RPMI8226 (cell line): Measurements from ENCODE around the gene NUAK2.

ENCODE experiments used
- DNase-seq: peaks from one replicate; pipeline ENCODE4 v3.0.0-alpha.2; 2015

NUAK2 gene

DNA sequence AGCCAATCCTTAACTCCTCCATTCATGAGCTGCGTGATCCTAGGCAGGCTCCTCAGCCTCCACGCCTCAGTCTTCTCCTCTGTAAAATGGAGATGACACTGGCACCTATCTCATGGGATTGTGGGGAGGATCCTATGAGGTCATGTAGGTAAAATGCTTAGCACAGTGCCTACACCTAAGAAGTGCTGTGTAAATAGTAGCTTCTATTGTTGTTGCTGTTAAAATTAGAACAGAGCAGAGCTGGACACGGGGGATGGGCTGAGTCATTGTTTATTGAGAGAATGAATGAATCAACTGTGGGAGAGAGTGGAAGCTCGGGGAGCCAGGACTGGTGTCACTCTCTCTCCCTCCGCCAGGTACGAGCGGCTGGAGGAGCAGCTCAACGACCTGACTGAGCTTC is 50.8 kb downstream of the NUAK2 start:
- peak; percentile 45 for DNase-seq

DNA sequence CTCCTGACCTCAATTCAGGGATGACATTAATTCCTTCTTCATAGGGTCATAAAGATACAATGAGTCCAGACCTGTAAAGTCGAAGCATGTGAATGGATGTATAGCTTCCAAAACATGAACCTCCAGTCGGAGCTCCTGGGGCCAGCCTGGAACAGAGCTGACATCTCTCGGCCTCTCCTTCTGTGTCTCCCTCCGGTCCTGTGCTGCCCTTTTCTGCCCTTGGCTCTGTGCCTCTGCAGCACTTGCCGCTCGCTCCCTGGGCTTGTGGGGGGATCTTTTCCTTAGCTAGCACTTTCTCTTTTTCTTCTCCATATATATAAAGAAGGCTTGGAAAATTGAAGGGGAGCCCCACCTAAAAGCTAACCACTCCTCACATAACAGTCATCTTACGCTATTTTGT is 51.3 kb downstream of the NUAK2 start:
- no peak for DNase-seq

DNA sequence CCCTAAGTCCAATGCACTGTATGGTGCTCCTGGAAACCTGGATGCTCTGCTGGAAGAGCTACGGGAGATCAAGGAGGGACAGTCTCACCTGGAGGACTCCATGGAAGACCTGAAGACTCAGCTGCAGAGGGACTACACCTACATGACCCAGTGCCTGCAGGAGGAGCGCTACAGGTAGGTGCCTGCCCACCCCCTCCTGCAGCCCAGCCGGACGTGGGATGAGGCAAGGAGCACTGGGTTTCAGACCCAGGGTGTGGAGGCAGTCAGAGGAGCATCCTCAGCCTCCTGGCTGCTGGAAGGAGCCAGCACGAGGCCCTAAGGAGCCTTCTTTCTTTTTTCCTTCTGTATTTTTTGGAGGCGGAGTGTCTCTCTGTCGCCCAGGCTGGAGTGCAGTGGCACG is 51.8 kb downstream of the NUAK2 start:
- no peak for DNase-seq

DNA sequence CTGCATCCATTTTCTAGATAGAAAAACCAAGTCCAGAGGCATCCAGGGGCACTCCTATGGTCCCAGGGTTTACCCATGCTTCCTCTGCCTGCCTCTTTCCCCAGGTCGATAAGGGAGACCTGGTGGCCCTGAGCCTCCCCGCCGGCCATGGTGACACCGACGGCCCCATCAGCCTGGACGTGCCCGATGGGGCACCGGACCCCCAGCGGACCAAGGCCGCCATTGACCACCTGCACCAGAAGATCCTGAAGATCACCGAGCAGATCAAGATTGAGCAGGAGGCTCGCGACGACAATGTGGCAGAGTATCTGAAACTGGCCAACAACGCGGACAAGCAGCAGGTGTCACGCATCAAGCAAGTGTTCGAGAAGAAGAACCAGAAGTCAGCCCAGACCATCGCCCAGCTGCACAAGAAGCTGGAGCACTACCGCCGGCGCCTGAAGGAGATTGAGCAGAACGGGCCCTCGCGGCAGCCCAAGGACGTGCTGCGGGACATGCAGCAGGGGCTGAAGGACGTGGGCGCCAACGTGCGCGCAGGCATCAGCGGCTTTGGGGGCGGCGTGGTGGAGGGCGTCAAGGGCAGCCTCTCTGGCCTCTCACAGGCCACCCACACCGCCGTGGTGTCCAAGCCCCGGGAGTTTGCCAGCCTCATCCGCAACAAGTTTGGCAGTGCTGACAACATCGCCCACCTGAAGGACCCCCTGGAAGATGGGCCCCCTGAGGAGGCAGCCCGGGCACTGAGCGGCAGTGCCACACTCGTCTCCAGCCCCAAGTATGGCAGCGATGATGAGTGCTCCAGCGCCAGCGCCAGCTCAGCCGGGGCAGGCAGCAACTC is 52.5 kb downstream of the NUAK2 start:
- DNase-seq: no peak

DNA sequence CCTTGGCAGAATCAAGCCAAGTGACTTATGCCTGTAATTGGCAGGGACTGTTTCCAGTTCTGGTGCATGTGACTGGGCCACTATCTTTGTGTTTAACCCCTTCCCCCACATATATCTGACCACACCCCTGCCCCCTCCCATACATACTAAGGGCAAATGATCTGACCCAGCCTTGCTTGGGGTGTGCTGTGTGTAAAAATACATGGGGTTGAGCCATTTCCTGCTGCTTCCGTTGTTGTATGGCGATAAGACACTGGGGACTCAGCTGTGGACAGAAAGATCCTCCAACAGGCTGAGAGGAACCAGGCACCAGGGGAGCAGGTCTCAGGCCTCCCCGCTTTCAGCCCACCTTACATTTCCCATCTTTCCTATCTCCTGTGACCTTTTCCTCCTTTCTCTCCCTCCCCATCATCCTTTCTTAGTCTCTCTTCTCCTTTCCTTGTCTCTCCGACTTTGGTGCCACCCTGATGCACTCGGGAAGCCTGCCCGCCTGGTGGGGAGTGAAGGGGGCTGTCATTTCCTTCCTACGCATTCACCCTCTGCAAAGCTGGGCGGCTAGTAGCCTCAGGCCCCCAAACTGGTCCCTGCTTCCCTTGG is 54.1 kb downstream of the NUAK2 start:
- DNase-seq: no peak

DNA sequence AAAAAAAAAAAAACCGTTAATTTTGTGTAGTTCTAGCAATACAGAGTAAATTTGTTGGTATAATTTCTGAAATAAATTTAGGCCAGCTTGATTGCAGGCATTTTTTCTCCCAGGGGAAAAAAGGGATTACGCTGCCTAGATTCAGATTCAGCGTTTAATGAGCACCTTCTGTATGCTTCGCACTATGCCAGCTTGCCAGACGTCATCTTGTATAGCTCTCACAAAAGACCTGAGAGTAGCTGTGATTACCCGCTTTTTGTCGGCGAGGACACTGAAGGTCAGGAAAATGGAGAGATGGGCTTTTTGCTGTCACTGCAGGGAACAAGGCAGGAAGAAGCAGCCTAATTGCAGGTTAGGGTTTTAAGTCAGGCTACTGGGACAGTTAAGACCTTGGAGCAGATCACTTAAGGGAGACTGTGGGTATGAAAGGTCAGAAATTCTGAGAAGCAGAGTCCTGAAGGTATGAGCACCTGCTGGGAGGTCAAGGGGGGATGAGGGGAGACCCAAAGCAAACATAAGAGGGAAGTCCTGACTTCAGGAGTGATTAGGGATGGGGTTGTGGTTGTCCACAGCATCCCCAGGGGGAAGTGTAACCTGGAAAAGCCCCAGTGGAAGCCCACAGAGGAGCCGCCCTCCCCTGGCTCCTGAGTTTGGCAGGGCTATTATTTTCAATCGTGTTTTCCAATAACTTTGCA is 54.8 kb downstream of the NUAK2 start:
- DNase-seq: no peak

DNA sequence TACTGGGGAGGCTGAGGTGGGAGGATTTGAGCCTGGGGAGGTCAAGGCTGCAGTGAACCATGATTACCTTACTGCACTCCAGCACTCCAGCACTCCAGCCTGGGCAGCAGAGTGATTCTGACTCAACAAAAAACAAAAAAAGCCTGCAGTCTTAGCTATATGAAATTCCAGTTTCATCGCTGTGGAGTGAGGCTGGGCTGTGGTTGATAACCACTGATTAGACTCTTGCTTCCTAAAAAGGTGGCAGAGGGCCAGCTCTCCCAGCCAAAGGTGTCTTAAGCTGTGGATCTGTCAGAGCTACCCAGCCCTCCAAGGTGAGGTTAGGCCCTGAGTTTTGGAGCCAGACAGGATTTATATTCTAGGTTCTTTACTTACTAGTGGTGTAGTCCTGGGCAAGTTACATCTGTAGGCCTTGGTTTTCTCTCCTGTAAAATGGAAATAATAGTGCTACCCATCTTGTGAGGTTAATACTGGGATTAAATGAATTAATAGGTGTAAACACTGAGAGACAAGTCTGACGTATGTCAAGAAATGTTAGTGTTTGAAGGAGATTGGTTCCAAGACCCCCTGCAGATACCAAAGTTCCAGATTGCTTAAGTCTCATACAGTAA is 57.9 kb downstream of the NUAK2 start:
- peak; percentile 67 for DNase-seq

DNA sequence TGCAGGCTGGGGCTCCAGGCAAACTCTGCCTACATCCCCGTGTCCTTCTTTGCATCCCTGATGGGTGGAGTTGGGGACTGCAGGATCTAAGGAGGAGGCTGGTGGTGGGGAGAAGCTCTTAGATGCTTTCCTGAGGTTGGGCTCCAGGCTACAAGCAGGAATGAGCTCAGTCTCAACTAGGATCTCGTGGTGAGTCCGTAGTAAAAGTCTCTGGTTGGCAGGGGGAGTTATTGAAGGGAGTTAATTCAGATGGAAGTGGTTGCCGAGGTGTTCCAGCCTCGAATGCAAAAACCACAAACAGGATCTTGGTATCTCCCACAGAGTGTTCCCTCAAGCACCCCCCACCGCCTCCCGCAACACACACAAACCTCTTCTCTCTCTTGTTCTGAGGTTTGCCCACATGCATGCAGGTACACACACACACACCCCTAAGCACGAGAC is 58.8 kb downstream of the NUAK2 start:
- no peak for DNase-seq

DNA sequence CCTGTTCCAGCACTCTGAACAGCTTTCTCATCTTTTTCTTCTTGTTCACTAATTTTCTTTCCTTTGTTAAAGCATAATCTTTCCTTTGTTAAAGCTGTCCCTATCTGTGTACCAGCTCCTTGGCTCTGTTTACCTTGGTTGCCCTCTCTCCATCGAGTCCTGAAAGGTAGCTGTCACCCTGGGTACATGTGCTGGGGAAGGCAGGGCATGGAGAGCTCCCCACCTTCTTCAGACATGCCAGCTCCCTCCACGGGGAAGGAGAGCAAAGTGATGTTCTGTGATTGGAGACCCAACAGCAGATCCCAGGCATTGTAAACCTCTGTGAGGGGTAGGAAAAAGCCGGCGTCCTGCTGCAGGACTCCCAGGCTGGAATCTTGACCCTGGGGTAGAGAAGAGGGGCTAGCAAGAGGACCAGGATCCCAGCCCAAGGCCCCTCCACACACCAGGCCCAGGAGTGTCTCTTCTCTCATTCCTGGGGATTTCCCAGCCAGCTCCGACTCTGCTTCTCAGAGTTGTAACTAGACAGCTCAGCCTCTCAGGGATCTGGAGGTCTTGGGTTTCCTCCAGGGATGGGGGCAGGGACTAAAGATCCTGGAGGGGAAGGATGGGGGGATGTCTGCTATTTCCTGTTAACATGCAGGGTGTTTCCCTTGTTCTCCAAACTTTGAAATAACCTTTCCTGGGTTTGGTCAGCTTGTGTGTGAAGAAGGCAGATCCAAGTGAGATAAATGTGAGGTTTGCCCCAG is 59.4 kb downstream of the NUAK2 start:
- DNase-seq: no peak

DNA sequence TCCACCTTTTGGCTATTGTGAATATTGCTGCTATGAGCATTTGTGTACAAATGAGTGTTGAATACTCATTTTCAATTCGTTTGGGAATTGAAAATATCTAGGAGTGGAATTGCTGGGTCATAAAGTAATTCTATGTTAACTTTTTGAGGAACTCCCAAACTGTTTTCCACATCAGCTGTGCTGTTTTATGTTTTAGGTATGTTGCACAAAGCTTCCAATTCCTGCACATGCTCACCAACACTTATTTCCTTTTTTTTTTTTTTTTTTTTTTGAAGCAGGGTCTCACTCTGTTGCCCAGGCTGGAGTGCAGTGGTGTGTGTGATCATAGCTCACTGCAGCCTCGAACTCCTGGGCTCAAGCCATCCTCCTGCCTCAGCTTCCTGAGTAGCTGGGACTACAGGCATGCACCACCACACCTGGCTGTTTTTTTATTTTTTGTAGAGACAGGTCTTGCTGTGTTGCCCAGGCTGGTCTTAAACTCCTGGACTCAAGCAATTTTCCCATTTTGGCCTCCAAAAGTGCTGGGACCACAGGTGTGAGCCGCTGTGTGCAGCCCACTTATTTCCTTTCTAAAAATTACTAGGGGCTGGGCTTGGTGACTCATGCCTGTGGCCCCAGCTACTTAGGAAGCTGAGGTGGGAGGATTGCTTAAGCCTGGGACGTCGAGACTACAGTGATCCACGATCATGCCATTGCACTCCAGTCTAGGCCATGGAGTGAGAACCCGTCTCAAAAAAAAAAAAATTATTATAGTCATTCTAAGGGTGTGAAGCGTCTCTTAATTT is 60.4 kb downstream of the NUAK2 start:
- DNase-seq: no peak

DNA sequence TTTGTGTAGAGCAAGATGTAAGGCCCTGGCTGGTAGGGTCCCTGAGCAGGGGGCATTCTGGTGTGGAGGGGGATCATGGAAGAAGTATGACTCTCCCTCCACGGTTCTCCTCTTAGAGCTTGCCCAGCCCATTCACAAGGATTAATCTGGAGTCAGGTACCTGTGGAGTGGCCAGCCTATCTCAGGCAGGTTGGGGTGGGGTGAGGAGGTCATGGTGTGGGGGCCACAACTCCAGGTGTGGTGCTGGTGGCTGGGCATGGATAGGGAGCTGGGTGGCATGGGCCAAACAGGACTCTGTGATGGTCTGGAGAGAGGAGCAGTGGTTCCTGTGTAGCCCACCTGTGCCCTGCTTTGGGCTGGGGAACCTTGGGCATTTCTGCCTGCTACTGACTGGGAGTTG is 61.5 kb downstream of the NUAK2 start:
- no peak for DNase-seq

DNA sequence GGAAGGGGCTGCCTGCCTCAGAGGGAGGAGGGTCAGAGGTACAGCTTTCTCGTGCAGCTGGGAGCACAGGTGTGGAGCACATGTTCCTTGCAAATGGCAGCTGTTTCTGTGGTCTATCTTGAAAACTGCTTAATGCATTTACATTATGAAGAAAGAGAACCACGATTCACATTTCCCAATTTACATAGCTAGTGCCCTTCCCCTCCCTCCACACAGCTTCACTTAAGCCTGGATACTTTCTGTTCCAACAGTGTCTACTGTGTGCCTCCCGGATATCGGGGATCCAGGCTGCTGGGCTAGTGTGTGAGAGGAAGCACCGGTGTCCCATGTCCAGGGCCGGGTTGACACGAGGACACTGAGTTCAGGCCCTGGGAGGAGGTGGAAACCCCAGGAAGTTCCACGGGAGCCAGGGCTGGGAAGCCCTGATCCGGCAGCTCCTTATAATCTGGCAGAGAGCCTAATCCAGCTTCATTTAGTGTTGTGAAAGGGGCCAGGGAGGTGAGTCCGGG is 62.2 kb downstream of the NUAK2 start:
- peak; percentile 89 for DNase-seq

DNA sequence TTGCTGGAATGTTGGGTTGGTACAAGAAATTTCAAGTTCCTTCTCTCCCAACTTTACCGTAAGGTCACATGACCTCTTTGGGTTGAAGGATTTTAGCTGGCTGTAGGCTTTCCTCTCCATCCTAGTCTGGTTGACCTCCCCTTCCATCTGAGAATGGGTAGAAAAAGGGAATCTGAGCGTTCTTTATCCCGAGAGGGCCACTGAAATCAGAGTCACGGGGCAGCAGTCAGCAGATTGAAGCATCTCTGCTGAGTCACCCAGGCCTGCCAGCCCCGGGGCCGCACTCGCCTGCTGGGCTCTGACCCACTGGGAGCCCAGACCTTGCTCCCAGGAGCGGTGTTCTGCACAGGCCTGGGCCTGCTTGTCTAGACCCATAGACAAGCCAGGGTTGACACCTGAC is 62.8 kb downstream of the NUAK2 start:
- DNase-seq: peak; percentile 83

DNA sequence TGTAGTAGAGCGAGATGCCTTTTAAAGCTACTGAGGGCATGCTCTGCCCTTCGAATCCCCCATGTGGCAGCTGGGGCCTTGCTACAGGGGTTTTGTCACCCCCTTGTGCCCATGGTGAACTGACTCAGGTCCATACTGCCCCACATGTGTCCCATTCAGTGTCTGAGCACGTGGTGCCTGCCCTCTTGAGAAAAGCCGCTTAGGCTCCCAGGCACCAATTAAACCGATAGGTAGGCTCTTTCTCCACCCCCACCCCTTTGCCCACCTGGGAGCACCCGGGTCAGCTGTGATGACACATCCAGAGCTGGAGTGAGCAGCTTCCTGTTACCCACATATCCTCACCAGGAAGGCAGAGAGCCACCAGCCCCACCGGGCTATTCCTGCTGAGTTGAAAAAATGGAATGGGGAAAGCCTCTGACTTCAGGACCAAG is 63.3 kb downstream of the NUAK2 start:
- DNase-seq: peak; percentile 88

DNA sequence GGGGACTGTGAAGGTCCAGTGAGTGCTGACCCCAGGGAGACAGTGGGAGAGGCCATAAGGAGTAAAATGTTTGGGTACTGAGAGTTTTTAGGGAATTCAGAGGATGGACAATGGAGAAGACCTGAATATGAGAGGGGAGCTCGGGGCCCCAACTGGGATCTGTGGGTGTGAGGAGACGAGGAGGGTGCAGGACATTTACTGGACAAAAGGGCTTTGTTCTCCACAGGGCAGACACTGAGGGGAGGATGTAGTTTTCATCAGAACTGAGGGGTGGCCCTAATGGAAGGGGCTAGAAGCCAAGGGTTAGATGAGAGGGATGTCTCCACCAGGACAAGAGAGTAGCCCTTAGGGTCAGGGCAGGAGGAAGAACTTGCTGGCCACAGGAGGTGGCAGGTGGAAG is 63.8 kb downstream of the NUAK2 start:
- DNase-seq: no peak

DNA sequence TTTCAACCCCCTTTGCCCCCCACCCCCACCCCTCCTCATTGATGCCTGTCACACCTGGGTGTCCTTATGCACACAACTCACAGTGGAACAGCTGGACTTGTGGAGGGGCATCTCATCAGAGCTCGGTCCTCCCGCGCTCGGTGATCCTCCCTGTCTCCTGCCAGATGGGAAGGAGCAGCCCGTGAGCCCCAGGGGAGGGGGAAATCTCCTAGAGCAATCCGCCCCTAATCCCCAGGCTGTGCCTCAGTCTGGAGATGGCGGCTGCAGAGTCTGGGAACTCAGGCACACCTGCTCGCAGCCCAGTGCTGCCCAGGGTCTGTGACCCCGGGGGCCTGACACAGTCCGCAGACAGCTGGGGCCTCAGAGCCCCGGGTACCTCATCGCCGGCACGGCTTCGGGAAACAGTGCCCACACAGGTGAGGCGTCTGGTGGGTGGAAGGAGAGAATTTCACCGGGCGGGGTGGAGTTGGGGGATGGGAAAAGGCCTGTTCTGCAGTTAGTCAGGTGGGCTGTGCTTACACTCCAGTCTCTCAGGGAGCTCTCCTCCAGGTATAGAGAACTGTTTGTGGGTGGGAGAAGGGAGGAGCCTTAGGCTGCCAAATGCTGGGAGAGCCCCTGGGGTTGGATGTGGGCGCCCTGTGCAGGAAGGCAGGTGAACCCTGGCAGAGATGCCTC is 64.5 kb downstream of the NUAK2 start:
- peak; percentile 57 for DNase-seq

DNA sequence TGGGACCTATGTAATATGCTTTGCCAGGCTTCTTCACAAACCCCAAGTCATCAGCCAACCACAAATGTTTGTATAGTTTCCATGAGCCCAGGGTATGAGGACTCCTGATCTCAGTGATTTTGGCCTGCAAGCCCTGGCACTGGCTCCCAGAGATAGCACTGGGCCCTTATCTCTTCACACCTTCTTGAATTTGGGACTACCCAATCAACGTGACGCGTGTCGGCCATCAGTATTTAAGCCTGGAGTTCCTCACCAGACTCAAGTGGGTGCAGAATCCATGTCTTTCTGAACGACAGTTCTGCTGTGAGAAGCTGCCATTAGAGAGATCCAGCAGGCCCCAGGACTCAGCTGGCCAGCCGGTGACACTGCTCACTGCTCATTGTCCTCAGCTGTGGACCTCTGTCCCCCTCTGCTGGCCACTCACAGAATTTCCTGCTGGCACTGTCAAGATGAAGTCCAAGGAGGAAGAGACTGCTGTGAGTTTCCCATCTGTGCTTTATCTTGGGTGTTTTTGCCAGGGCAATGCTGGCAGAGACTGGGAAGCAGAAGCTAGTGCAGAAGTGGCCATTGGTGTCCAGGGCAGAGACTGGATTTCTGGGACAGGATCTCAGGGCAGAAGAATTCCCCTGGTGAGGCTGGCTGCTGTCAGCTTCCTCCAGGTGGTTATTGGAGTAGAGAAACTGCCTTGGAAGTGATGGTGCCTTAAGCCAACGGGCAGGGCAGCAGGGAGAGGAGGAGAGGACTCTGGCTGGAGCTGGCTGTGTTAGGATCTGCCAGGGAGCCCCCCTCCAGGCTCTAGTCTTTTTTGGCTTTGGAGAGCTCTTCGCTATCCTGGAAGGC is 65.4 kb downstream of the NUAK2 start:
- peak; percentile 94 for DNase-seq
